ENCODE data around the gene SPTLC1.

SPTLC1 gene

GRCh38 chr9:92077888-92078287 is 37.3 kb downstream of the SPTLC1 start:
- Histone ChIP-seq H3K9me3 (ENCODE audit: severe bottlenecking) (no peaks in the 10 kb centered on the region), H3K36me3 (ENCODE audit: low read depth) (peaks cover 26% of the 10 kb centered on the region), H3K27me3 (ENCODE audit: insufficient read depth, poor library complexity, severe bottlenecking) (no peaks in the 10 kb centered on the region), H3K27ac (ENCODE audit: poor library complexity, severe bottlenecking) (no peak overlapping the region), H3K4me3 (ENCODE audit: severe bottlenecking) (no peak overlapping the region), H3K4me1 (ENCODE audit: insufficient read depth, poor library complexity, severe bottlenecking) (no peaks in the 10 kb centered on the region)
- no peak for ATAC-seq (ENCODE audit: low read depth)
- no peak for DNase-seq (ENCODE audit: low spot score)
- no peak for TF ChIP-seq CTCF (IDR thresholded peaks at IDR 0.05; ENCODE audit: poor library complexity, severe bottlenecking)

- Histone ChIP-seq H3K27me3 (ENCODE audit: insufficient read depth, poor library complexity, severe bottlenecking) (no peaks in the 10 kb centered on the region), H3K36me3 (ENCODE audit: low read depth) (peaks cover 39% of the 10 kb centered on the region), H3K9me3 (ENCODE audit: severe bottlenecking) (no peaks in the 10 kb centered on the region), H3K4me3 (ENCODE audit: severe bottlenecking) (no peak overlapping the region), H3K4me1 (ENCODE audit: insufficient read depth, poor library complexity, severe bottlenecking) (no peaks in the 10 kb centered on the region), H3K27ac (ENCODE audit: poor library complexity, severe bottlenecking) (no peak overlapping the region)
- DNase-seq (ENCODE audit: low spot score): no peak
- no peak for ATAC-seq (ENCODE audit: low read depth)
- no peak for TF ChIP-seq CTCF (IDR thresholded peaks at IDR 0.05; ENCODE audit: poor library complexity, severe bottlenecking)
Measured at GRCh38 chr9:92071634-92072033, 43.6 kb downstream of the SPTLC1 start.

GRCh38 chr9:92066168-92066567 is 49.0 kb downstream of the SPTLC1 start:
- Histone ChIP-seq H3K4me1 (ENCODE audit: insufficient read depth, poor library complexity, severe bottlenecking) (no peaks in the 10 kb centered on the region), H3K9me3 (ENCODE audit: severe bottlenecking) (no peaks in the 10 kb centered on the region), H3K4me3 (ENCODE audit: severe bottlenecking) (no peak overlapping the region), H3K36me3 (ENCODE audit: low read depth) (peaks cover 78% of the 10 kb centered on the region), H3K27me3 (ENCODE audit: insufficient read depth, poor library complexity, severe bottlenecking) (no peaks in the 10 kb centered on the region), H3K27ac (ENCODE audit: poor library complexity, severe bottlenecking) (no peak overlapping the region)
- no peak for ATAC-seq (ENCODE audit: low read depth)
- no peak for TF ChIP-seq CTCF (IDR thresholded peaks at IDR 0.05; ENCODE audit: poor library complexity, severe bottlenecking)
- DNase-seq (ENCODE audit: low spot score): no peak

- no peaks in the 10 kb centered on the region for H3K9me3 ChIP-seq (ENCODE audit: severe bottlenecking)
- H3K4me3 ChIP-seq (ENCODE audit: severe bottlenecking): no peak overlapping the region
- ATAC-seq (ENCODE audit: low read depth) (no peak), DNase-seq (ENCODE audit: low spot score) (no peak)
- H3K4me1 ChIP-seq (ENCODE audit: insufficient read depth, poor library complexity, severe bottlenecking): no peaks in the 10 kb centered on the region
- TF ChIP-seq CTCF (IDR thresholded peaks at IDR 0.05; ENCODE audit: poor library complexity, severe bottlenecking): no peak
- H3K27me3 ChIP-seq (ENCODE audit: insufficient read depth, poor library complexity, severe bottlenecking): no peaks in the 10 kb centered on the region
- H3K27ac ChIP-seq (ENCODE audit: poor library complexity, severe bottlenecking): no peak overlapping the region
- H3K36me3 ChIP-seq (ENCODE audit: low read depth): peaks cover 70% of the 10 kb centered on the region
Measured at GRCh38 chr9:92064711-92065110, 50.5 kb downstream of the SPTLC1 start.

GRCh38 chr9:92061184-92061583 is 54.0 kb downstream of the SPTLC1 start:
- no peak for TF ChIP-seq CTCF (IDR thresholded peaks at IDR 0.05; ENCODE audit: poor library complexity, severe bottlenecking)
- H3K27ac ChIP-seq (ENCODE audit: poor library complexity, severe bottlenecking): no peak overlapping the region
- DNase-seq (ENCODE audit: low spot score): no peak
- ATAC-seq (ENCODE audit: low read depth): no peak
- H3K9me3 ChIP-seq (ENCODE audit: severe bottlenecking): no peaks in the 10 kb centered on the region
- H3K27me3 ChIP-seq (ENCODE audit: insufficient read depth, poor library complexity, severe bottlenecking): no peaks in the 10 kb centered on the region
- H3K4me1 ChIP-seq (ENCODE audit: insufficient read depth, poor library complexity, severe bottlenecking): no peaks in the 10 kb centered on the region
- peaks cover 65% of the 10 kb centered on the region for H3K36me3 ChIP-seq (ENCODE audit: low read depth)
- H3K4me3 ChIP-seq (ENCODE audit: severe bottlenecking): no peak overlapping the region
